Activated T-helper 17 cell treated with anti-CD3 and anti-CD28 coated beads, Interleukin-2, amount 50 U/mL, for 72 hours (primary cell): ENCODE results near the gene NHSL2. TPM values are rescaled to one million over a fixed set of nuclear protein-coding genes. Genes with fewer than 3 reads are reported as not detected.

Experiments
- ATAC-seq: fragments of 150-1000 bp; cut with Tn5 transposase; replicated peaks from 2 replicates; pipeline ENCODE4 v1.10.0; 2021; ENCODE audit warnings: mild to moderate bottlenecking, moderate library complexity
- H3K27ac Mint-ChIP-seq: one replicate; pipeline ENCODE4 v1.8.0; 2022; ENCODE audit warnings: mixed read lengths
- H3K27me3 Mint-ChIP-seq: one replicate; pipeline ENCODE4 v1.8.0; 2022; ENCODE audit warnings: mixed read lengths
- H3K36me3 Mint-ChIP-seq: one replicate; pipeline ENCODE4 v1.8.0; 2022; ENCODE audit warnings: low read depth, mild to moderate bottlenecking, mixed read lengths
- H3K4me1 Mint-ChIP-seq: one replicate; pipeline ENCODE4 v1.8.0; 2022; ENCODE audit warnings: mixed read lengths
- H3K4me3 Mint-ChIP-seq: one replicate; pipeline ENCODE4 v1.8.0; 2022; ENCODE audit warnings: mild to moderate bottlenecking, mixed read lengths
- H3K9me3 Mint-ChIP-seq: one replicate; pipeline ENCODE4 v1.8.0; 2022; ENCODE audit warnings: mixed read lengths
- total RNA-seq, 2 donors: library from RNA; stranded (reverse); gene quantifications; one replicate each; pipeline ENCODE4 v1.2.3, GENCODE V29; 2022

NHSL2 gene
- total RNA-seq, 2 donors from 2014 or later, result 0.15 to 0.71 TPM

- no peak for ATAC-seq
- Mint-ChIP-seq H3K4me3 (no peak overlapping the region), H3K27me3 (no peaks in the 10 kb centered on the region), H3K36me3 (no peaks in the 10 kb centered on the region), H3K27ac (no peak overlapping the region), H3K4me1 (no peaks in the 10 kb centered on the region), H3K9me3 (no peaks in the 10 kb centered on the region)
These were observed 178.1 kb downstream of the NHSL2 start for GRCh38 chrX:72088761-72089160.

GRCh38 chrX:72089254-72089653 is 178.6 kb downstream of the NHSL2 start:
- H3K4me1 Mint-ChIP-seq, result no peaks in the 10 kb centered on the region
- no peak overlapping the region for H3K4me3 Mint-ChIP-seq
- no peaks in the 10 kb centered on the region for H3K9me3 Mint-ChIP-seq
- no peaks in the 10 kb centered on the region for H3K27me3 Mint-ChIP-seq
- no peaks in the 10 kb centered on the region for H3K36me3 Mint-ChIP-seq
- H3K27ac Mint-ChIP-seq, result no peak overlapping the region
- no peak for ATAC-seq

- Mint-ChIP-seq H3K27ac (peak overlapping the region; percentile 25), H3K27me3 (no peaks in the 10 kb centered on the region), H3K9me3 (no peaks in the 10 kb centered on the region), H3K4me1 (peaks cover 5% of the 10 kb centered on the region), H3K36me3 (no peaks in the 10 kb centered on the region), H3K4me3 (peak overlapping the region; percentile 13)
- peak; percentile 74 for ATAC-seq
These were observed 184.2 kb downstream of the NHSL2 start for GRCh38 chrX:72094894-72095293.

GRCh38 chrX:72095370-72095769 is 184.7 kb downstream of the NHSL2 start:
- no peaks in the 10 kb centered on the region for H3K36me3 Mint-ChIP-seq
- no peaks in the 10 kb centered on the region for H3K27me3 Mint-ChIP-seq
- H3K4me1 Mint-ChIP-seq, result peaks cover 10% of the 10 kb centered on the region

GRCh38 chrX:72097098-72097497 is 186.5 kb downstream of the NHSL2 start:
- ATAC-seq, result no peak
- Mint-ChIP-seq H3K4me1 (peaks cover 14% of the 10 kb centered on the region), H3K36me3 (no peaks in the 10 kb centered on the region), H3K4me3 (no peak overlapping the region), H3K27me3 (no peaks in the 10 kb centered on the region), H3K27ac (no peak overlapping the region), H3K9me3 (no peaks in the 10 kb centered on the region)

More at GRCh38 chrX:72095370-72095769, 184.7 kb downstream of the NHSL2 start:
- ATAC-seq, result no peak
- H3K27ac Mint-ChIP-seq, result peak overlapping the region; percentile 25
- H3K4me3 Mint-ChIP-seq, result peak overlapping the region; percentile 13
- H3K9me3 Mint-ChIP-seq, result no peaks in the 10 kb centered on the region

- peak; percentile 71 for ATAC-seq
- no peaks in the 10 kb centered on the region for H3K9me3 Mint-ChIP-seq
- H3K27me3 Mint-ChIP-seq, result no peaks in the 10 kb centered on the region
- peak overlapping the region; percentile 67 for H3K4me3 Mint-ChIP-seq
- H3K4me1 Mint-ChIP-seq, result peaks cover 16% of the 10 kb centered on the region
- H3K36me3 Mint-ChIP-seq, result no peaks in the 10 kb centered on the region
- peak overlapping the region; percentile 77 for H3K27ac Mint-ChIP-seq
These were observed 189.6 kb downstream of the NHSL2 start for GRCh38 chrX:72100051-72100755.

- H3K27me3 Mint-ChIP-seq, result no peaks in the 10 kb centered on the region
- peak overlapping the region; percentile 67 for H3K4me3 Mint-ChIP-seq
- no peaks in the 10 kb centered on the region for H3K9me3 Mint-ChIP-seq
- H3K27ac Mint-ChIP-seq, result peak overlapping the region; percentile 77
- peaks cover 15% of the 10 kb centered on the region for H3K4me1 Mint-ChIP-seq
- peak; percentile 84 for ATAC-seq
- H3K36me3 Mint-ChIP-seq, result no peaks in the 10 kb centered on the region
These were observed 190.2 kb downstream of the NHSL2 start for GRCh38 chrX:72100824-72101351.

GRCh38 chrX:72101597-72102037 is 191.0 kb downstream of the NHSL2 start:
- Mint-ChIP-seq H3K27ac (peak overlapping the region; percentile 77), H3K4me3 (peak overlapping the region; percentile 67), H3K27me3 (no peaks in the 10 kb centered on the region), H3K4me1 (peaks cover 15% of the 10 kb centered on the region), H3K36me3 (no peaks in the 10 kb centered on the region), H3K9me3 (no peaks in the 10 kb centered on the region)
- peak; percentile 8 for ATAC-seq

- H3K4me3 Mint-ChIP-seq, result peak overlapping the region; percentile 67
- H3K27ac Mint-ChIP-seq, result peak overlapping the region; percentile 77
- ATAC-seq, result peak; percentile 8
- no peaks in the 10 kb centered on the region for H3K27me3 Mint-ChIP-seq
- peaks cover 16% of the 10 kb centered on the region for H3K4me1 Mint-ChIP-seq
- H3K36me3 Mint-ChIP-seq, result no peaks in the 10 kb centered on the region
- H3K9me3 Mint-ChIP-seq, result no peaks in the 10 kb centered on the region
These were observed 191.5 kb downstream of the NHSL2 start for GRCh38 chrX:72102126-72102525.

GRCh38 chrX:72102760-72103159 is 192.1 kb downstream of the NHSL2 start:
- Mint-ChIP-seq H3K4me1 (peaks cover 22% of the 10 kb centered on the region), H3K9me3 (no peaks in the 10 kb centered on the region), H3K27ac (no peak overlapping the region), H3K4me3 (no peak overlapping the region), H3K27me3 (no peaks in the 10 kb centered on the region), H3K36me3 (no peaks in the 10 kb centered on the region)
- no peak for ATAC-seq

GRCh38 chrX:72105436-72105835 is 194.8 kb downstream of the NHSL2 start:
- H3K36me3 Mint-ChIP-seq, result no peaks in the 10 kb centered on the region
- peak overlapping the region; percentile 40 for H3K4me3 Mint-ChIP-seq
- peak; percentile 65 for ATAC-seq
- H3K4me1 Mint-ChIP-seq, result peaks cover 19% of the 10 kb centered on the region
- no peaks in the 10 kb centered on the region for H3K9me3 Mint-ChIP-seq
- H3K27me3 Mint-ChIP-seq, result no peaks in the 10 kb centered on the region
- H3K27ac Mint-ChIP-seq, result peak overlapping the region; percentile 58

- Mint-ChIP-seq H3K36me3 (no peaks in the 10 kb centered on the region), H3K27me3 (no peaks in the 10 kb centered on the region), H3K27ac (peak overlapping the region; percentile 75), H3K9me3 (no peaks in the 10 kb centered on the region), H3K4me1 (peaks cover 21% of the 10 kb centered on the region), H3K4me3 (peak overlapping the region; percentile 49)
- ATAC-seq, result peak; percentile 68
These were observed 196.7 kb downstream of the NHSL2 start for GRCh38 chrX:72107320-72107719.

GRCh38 chrX:72107841-72108595 is 197.4 kb downstream of the NHSL2 start:
- H3K4me1 Mint-ChIP-seq, result peaks cover 21% of the 10 kb centered on the region
- H3K27me3 Mint-ChIP-seq, result no peaks in the 10 kb centered on the region
- H3K27ac Mint-ChIP-seq, result peak overlapping the region; percentile 75
- H3K36me3 Mint-ChIP-seq, result no peaks in the 10 kb centered on the region
- peak overlapping the region; percentile 49 for H3K4me3 Mint-ChIP-seq
- ATAC-seq, result no peak
- no peaks in the 10 kb centered on the region for H3K9me3 Mint-ChIP-seq

- Mint-ChIP-seq H3K4me3 (no peak overlapping the region), H3K9me3 (no peaks in the 10 kb centered on the region), H3K36me3 (no peaks in the 10 kb centered on the region), H3K27ac (no peak overlapping the region), H3K4me1 (peaks cover 21% of the 10 kb centered on the region), H3K27me3 (no peaks in the 10 kb centered on the region)
- no peak for ATAC-seq
These were observed 198.0 kb downstream of the NHSL2 start for GRCh38 chrX:72108666-72109065.
